ENCODE results near the gene RHOA.
"Not testable (repeated sequence)": the region's sequence is repeated elsewhere in the genome, so short reads cannot be mapped to it uniquely, and the experiment has no call there.

RHOA gene

GRCh38 chr3:49339581-49339940 is 72.2 kb downstream of the RHOA start:
- H3K79me2 ChIP-seq, result peaks cover 25% of the 10 kb centered on the region
- peak overlapping the region; percentile 74 for H3K9ac ChIP-seq
- H3K36me3 ChIP-seq (ENCODE audit: control insufficient read depth, insufficient read depth, low read length), result no peaks in the 10 kb centered on the region
- no peaks in the 10 kb centered on the region for H3K27me3 ChIP-seq (ENCODE audit: control insufficient read depth, insufficient read depth, low read length)
- TF ChIP-seq CTCF (IDR thresholded peaks at IDR 0.05), result no peak
- H3K4me1 ChIP-seq, result peaks cover 6% of the 10 kb centered on the region
- H2AFZ ChIP-seq, result peak overlapping the region; percentile 99
- no peaks in the 10 kb centered on the region for H3K9me3 ChIP-seq (ENCODE audit: control insufficient read depth, low read length)
- H3K4me2 ChIP-seq (ENCODE audit: low read length), result peak overlapping the region; percentile 92
- peak overlapping the region; percentile 77 for H3K4me3 ChIP-seq (ENCODE audit: low read depth, low read length)
- peak overlapping the region; percentile 91 for H3K27ac ChIP-seq

GRCh38 chr3:49333916-49334633 is 77.7 kb downstream of the RHOA start:
- Histone ChIP-seq H3K4me3 (ENCODE audit: low read depth, low read length) (no peak overlapping the region), H3K4me2 (ENCODE audit: low read length) (no peak overlapping the region), H3K36me3 (ENCODE audit: control insufficient read depth, insufficient read depth, low read length) (no peaks in the 10 kb centered on the region), H2AFZ (no peak overlapping the region), H3K9me3 (ENCODE audit: control insufficient read depth, low read length) (no peaks in the 10 kb centered on the region), H3K27me3 (ENCODE audit: control insufficient read depth, insufficient read depth, low read length) (no peaks in the 10 kb centered on the region), H3K9ac (no peak overlapping the region), H3K4me1 (peaks cover 5% of the 10 kb centered on the region), H3K27ac (no peak overlapping the region), H3K79me2 (peaks cover 27% of the 10 kb centered on the region)
- no peak for TF ChIP-seq CTCF (IDR thresholded peaks at IDR 0.05)

- no peak for TF ChIP-seq CTCF (IDR thresholded peaks at IDR 0.05)
- Histone ChIP-seq H3K4me2 (ENCODE audit: low read length) (no peak overlapping the region), H3K9me3 (ENCODE audit: control insufficient read depth, low read length) (no peaks in the 10 kb centered on the region), H3K27ac (no peak overlapping the region), H3K4me1 (no peaks in the 10 kb centered on the region), H3K9ac (no peak overlapping the region), H3K4me3 (ENCODE audit: low read depth, low read length) (no peak overlapping the region), H3K36me3 (ENCODE audit: control insufficient read depth, insufficient read depth, low read length) (no peaks in the 10 kb centered on the region), H2AFZ (no peak overlapping the region), H3K79me2 (peaks cover 20% of the 10 kb centered on the region), H3K27me3 (ENCODE audit: control insufficient read depth, insufficient read depth, low read length) (no peaks in the 10 kb centered on the region)
Observed at GRCh38 chr3:49333091-49333490, 78.7 kb downstream of the RHOA start.

- no peak overlapping the region for H3K27ac ChIP-seq
- no peaks in the 10 kb centered on the region for H3K36me3 ChIP-seq (ENCODE audit: control insufficient read depth, insufficient read depth, low read length)
- TF ChIP-seq CTCF (IDR thresholded peaks at IDR 0.05), result no peak
- H3K4me3 ChIP-seq (ENCODE audit: low read depth, low read length), result no peak overlapping the region
- H2AFZ ChIP-seq, result no peak overlapping the region
- H3K9me3 ChIP-seq (ENCODE audit: control insufficient read depth, low read length), result no peaks in the 10 kb centered on the region
- H3K4me1 ChIP-seq, result no peaks in the 10 kb centered on the region
- H3K27me3 ChIP-seq (ENCODE audit: control insufficient read depth, insufficient read depth, low read length), result no peaks in the 10 kb centered on the region
- peaks cover 25% of the 10 kb centered on the region for H3K79me2 ChIP-seq
- no peak overlapping the region for H3K9ac ChIP-seq
- no peak overlapping the region for H3K4me2 ChIP-seq (ENCODE audit: low read length)
Observed at GRCh38 chr3:49329186-49329585, 82.6 kb downstream of the RHOA start.

GRCh38 chr3:49328350-49328749 is 83.4 kb downstream of the RHOA start:
- H2AFZ ChIP-seq; H3K27me3 ChIP-seq (ENCODE audit: control insufficient read depth, insufficient read depth, low read length); H3K9ac ChIP-seq; H3K9me3 ChIP-seq (ENCODE audit: control insufficient read depth, low read length); H3K4me3 ChIP-seq (ENCODE audit: low read depth, low read length); H3K4me2 ChIP-seq (ENCODE audit: low read length); H3K27ac ChIP-seq; H3K36me3 ChIP-seq (ENCODE audit: control insufficient read depth, insufficient read depth, low read length); H3K4me1 ChIP-seq: not testable (repeated sequence)
- peaks cover 24% of the 10 kb centered on the region for H3K79me2 ChIP-seq
